ENCODE data around the gene EGFLAM.

EGFLAM gene

DNA sequence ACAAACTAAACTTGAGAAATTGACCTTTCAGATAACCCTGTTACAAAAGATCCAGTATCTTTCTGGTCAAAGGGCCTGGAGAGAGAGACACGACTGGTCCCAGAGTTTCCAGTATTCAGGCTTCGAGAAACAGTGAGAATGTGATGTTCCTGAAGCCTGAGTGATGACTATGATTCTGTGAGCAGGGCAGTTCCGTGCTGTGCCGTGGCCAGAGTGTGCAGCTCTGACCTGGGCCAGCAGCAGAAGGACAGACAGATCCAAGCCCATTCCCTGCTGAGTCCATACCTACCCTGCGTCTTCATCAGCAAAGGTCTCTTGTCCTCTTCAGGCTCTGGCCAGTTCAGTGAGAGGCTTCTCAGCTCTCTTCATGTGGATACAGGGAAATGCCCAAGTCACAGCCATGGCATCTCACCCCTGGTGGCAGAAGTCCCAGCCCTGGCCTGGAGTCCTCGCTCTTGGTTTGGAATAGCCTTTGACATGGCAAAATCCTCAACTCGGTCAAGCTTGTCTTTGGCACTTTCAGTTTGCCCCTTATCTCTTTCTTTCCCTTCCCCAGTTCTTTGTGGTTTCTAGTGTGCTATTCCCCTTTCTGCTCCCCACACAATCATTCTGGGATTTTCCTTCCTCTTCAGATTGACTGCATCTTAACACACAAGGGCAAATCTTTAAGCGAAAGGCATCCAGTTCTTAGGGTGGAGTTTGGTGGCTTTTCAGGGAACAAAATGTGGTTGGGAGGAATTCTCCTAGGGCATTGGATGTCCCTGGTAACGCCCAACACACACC, 190.4 kb downstream of the EGFLAM start:
- no peak for DNase-seq (ENCODE audit: low read depth)

DNA sequence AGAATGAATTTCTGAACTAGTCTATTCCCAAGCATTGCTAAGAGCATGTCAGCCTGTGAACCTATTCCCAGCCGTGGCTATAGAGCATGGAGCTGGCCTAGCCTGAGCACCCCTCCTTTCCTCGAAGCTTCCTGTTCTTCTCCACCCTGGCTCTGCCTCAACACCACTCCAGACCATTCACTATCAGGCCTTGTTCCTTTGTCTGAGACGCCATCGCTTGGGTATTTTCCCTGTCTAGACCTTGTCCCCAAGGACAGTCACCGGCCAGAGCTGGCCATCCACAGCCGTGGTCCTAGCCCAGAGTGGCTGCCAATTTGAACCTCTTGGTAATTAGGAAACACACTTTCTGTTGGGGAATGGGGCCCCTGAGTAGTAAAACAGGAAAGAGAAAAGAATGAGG, 192.3 kb downstream of the EGFLAM start:
- DNase-seq (ENCODE audit: low read depth): no peak

DNA sequence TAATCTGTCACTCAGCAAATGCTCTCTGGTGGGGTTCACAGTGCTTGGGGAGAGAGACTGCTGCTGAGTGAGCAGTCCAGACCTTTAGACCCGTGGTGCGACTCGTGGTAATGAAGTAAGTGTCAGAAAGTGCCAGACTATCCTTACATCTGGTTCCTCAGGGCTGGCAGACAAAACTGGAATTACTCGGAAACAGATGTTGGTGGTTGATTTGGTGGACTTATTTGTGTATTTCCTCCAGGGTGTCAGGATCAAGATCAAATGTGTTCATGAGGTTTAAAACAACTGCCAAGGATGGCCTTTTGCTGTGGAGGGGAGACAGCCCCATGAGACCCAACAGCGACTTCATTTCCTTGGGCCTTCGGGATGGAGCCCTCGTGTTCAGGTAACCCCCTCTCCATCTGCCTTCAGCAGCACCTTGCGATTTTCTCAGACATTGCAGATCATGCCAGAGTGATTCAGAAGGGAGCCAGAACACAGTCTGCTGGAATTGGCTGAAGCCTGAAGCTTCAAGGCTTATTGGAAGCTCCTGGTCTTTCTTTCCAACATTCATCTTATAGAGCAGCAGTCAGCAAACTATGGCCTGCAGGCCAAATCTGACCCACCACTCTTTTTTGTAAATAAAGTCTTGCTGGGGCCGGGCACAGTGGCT, 192.8 kb downstream of the EGFLAM start:
- no peak for DNase-seq (ENCODE audit: low read depth)

GRCh38 chr5:38452201-38452600, 193.8 kb downstream of the EGFLAM start:
- DNase-seq (ENCODE audit: low read depth): no peak

DNA sequence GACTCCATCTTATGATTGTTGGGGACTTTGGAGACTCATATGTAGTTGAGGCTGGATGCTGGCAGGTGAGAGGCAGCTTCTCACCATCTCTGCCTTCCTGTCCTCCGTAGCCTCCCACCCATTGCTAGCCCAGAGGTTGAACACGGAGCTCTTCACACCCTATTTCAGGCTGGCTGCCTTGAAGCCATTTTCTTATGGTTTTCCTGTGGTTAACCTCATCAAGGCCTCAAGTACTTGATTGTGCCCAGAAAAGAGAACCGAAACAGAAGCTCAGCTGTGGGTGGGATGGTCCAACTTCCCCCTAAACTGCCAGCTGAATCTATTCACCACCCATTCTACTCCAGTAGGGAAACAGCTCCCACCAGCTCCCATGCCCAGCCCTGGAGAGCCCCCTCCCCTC, 195.1 kb downstream of the EGFLAM start:
- no peak for DNase-seq (ENCODE audit: low read depth)

DNA sequence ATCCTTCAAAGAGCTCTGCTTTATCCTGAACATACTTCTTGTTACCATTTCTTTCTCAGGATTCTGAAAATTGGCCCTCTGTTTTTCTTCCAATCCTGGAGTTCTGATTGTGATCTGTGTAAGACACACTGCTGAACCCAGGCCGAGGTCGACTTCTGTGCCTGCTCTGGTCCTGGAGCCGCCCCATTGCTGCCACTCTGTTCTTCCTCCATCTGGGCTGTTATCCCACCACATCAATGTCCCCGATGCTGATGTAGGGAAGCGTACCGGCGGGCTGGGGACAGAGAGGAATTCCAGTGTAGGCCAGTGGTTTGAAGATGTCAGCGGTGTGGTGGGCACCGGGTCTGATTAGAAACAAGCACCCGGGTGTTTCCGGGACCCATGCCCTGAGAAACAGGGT, 195.6 kb downstream of the EGFLAM start:
- no peak for DNase-seq (ENCODE audit: low read depth)

GRCh38 chr5:38455796-38456330, 197.5 kb downstream of the EGFLAM start:
- DNase-seq (ENCODE audit: low read depth): no peak

- DNase-seq (ENCODE audit: low read depth): no peak
Measured at GRCh38 chr5:38456657-38457399, 198.5 kb downstream of the EGFLAM start.

DNA sequence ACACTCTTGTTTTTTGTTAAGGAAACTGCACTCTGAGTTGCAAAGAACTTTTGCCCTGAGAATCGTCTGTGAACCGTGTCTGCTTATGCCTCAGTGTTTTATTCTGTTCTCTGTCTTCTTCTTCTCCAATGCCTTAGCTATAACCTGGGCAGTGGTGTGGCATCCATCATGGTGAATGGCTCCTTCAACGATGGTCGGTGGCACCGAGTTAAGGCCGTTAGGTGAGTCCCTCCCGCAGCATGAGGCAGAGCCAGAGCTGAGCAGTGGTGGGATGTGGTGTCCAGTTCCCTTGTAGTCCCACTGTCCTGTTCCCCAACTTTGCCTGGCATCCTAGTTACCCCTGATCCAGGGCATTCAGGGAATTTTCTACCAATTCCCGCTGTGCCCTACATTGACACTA, 199.8 kb downstream of the EGFLAM start:
- DNase-seq (ENCODE audit: low read depth): no peak

DNA sequence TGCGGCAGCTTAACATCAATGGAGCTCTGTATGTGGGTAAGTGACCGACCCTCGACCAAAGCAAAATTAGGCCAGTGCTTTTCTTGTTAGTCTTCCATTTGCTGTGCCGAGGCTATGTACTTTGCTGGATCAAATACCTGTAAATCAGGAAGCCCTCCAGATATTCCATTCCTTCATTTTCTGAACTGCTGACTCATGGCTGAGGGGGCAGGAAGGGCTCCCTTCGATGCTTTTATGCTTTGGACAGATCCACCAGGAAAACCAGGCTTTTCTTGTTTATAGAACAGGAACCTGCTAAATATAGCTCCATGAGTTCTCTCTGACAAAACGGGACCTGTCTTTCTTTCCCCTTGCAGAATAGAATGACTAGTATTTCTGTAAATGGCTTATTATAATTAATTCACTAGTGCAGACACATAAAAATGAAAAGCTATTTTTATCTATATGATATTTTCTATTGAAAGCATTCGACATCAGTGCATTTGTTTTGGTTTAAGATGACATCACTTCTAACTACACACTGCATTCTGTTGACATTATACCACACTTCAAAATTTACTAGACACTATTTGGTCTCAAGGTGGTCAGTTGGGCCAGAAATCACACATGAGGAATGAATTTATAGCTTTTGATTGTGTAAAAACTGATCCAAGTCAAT, 204.7 kb downstream of the EGFLAM start:
- peak; percentile 65 for DNase-seq (ENCODE audit: low read depth)

- peak; percentile 97 for DNase-seq (ENCODE audit: low read depth)
Measured at GRCh38 chr5:38463634-38464521, 205.5 kb downstream of the EGFLAM start.

GRCh38 chr5:38465061-38465460, 206.7 kb downstream of the EGFLAM start:
- no peak for DNase-seq (ENCODE audit: low read depth)

DNA sequence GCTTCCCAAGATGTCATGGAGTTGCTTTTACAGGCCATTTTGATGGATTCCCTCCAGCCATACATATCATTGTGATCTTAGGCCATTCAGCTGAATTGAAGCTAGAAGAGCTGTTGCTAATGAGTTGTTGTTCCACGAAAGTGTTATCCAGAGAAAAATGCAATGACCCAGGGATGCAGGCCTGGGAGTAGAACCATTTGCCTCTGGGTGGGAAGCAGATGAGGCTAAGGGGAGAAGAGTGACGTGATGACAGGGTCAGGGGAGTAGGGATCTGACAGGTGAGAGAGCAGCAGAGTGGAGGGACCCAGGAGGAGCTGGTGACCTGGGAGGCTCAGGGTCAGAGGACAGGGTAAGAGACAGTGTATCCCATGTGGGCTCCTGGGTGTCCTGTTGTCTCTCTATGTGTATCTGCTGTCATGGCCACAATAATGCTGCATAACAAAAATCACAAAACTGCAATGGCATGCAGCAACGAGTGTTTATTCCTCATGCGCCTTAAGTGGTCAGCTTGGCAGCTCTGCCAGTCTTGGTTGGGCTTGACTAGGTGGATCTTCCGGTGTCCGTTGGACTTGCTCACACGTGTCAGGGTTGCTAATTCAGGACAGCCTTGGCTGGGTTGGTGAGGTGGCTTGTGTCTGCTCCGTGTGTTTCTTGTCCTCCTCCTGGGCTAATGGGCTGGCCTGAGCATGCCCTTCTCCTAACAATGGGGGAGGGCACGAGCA, 207.5 kb downstream of the EGFLAM start:
- DNase-seq (ENCODE audit: low read depth): no peak

- no peak for DNase-seq (ENCODE audit: low read depth)
Measured at GRCh38 chr5:38466424-38467189, 208.2 kb downstream of the EGFLAM start.

- peak; percentile 43 for DNase-seq (ENCODE audit: low read depth)
Measured at GRCh38 chr5:38467353-38468040, 209.1 kb downstream of the EGFLAM start.

- DNase-seq (ENCODE audit: low read depth): peak; percentile 98
Measured at GRCh38 chr5:38468202-38468673, 209.9 kb downstream of the EGFLAM start.

DNA sequence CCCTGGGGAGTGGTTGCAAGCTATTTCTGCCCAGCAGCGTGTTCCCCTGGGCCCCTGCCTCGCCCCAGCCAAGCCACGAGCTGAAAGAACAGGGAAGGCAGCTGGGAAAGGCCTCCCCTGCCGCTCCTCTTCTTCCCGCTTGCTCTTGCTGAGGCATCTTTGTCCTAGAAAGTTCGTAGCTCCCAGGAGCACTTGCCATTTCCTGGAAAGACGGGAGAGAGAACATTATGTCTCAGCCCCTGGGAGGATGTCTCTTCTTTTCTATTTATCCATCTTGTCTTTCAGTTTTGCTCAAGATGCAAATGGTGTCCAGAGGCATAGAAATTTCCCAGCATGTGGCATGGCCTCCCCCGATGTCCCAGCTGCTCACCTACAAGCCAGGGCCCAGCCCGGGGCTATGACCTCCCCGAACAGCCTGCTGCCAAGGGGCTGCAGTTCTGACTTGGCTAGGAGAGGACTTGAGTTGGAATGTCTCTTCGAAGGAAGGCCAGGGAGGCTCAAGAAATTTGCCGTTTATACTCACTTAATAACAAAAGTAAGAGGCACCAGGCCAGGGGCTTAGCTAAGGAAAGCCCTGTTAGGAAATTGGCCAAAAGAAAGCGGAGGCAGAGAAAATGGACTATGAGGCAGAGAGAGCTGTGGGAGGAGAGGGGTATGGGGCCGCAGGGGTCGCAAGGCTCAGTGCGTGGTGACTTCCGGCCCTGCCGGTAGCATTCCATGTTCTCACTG, 210.8 kb downstream of the EGFLAM start:
- DNase-seq (ENCODE audit: low read depth): no peak

DNA sequence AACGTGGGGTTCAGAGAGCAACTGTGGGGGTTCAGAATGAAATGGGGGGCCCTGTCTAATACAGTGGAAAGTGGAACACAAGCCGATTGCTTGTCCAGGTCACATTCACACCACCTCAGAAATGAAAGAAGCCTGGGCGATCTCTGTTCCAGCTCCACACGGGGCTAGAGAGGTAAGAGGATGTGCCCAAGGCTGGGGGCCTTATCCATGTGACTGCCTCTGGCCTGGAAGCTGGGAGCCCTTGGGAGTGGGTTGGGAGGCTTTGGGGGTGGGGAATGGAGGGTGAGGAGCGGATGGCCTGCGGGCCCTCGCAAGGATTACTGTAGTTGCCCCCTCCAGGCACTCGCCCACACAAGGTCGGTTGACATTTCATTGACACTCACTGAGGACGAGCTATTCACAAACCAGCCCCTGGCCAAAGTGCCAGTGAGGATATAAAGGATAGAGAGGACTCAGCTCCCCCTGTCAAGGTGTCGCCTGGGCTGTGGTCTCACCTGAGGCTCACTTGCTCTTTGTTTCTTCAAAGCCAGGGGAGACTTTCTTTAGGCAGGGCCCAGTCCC, 211.4 kb downstream of the EGFLAM start:
- DNase-seq (ENCODE audit: low read depth): no peak
